HepG2 (cell line): Measurements from ENCODE around the gene CXADR. TPM values are rescaled to one million over a fixed set of nuclear protein-coding genes. Genes with fewer than 3 reads are reported as not detected.
A peak's percentile ranks its signal among the peaks of the same experiment; 100 is the strongest.

Experiments used
- ATAC-seq: fragments of 200-7000 bp; cut with Tn5 transposase; 3 replicates; pipeline ENCODE4 v1.9.1; 2020; ENCODE audit warnings: mild to moderate bottlenecking, moderate library complexity
- BruUV-seq: library from RNA; stranded (reverse); fragments of 400-500 nt; replicated peaks from 2 replicates; lab custom pipeline; 2021; lab: Mats Ljungman, UMichigan
- CTCF ChIA-PET: fragments of 300-600 bp; formaldehyde crosslinking; extraction: SDS; loops from one replicate; lab custom pipeline; 2021; ENCODE audit warnings: low total read pairs, inconsistent platforms, low intra/inter-chr PET ratio; lab: Yijun Ruan, JAX
- POLR2A ChIA-PET: fragments of 350-600 bp; sonication (Branson Sonifier 250); formaldehyde crosslinking; loops from one replicate; lab custom pipeline; 2020; ENCODE audit warnings: antibody characterized with exemption, inconsistent platforms; lab: Yijun Ruan, JAX
- DNase-seq: peaks from one replicate; pipeline ENCODE4 v3.0.0-alpha.2; 2015; ENCODE audit warnings: low spot score
- FAIRE-seq: peaks from 3 replicates; lab custom pipeline; 2011; peaks lifted over from hg19 to GRCh38; lab: Jason Lieb, UNC
- H2AFZ ChIP-seq: one replicate; pipeline ENCODE4 v1.6.1; 2011; ENCODE audit warnings: low read length, inconsistent platforms
- H3K27ac ChIP-seq: fragments of 300-600 bp; 3 replicates; pipeline ENCODE4 v1.8.0; 2011; ENCODE audit warnings: mixed run types, mild to moderate bottlenecking, mixed read lengths, low read length, inconsistent platforms; ENCODE audit not compliant: insufficient read depth; ENCODE audit errors: extremely low read length
- H3K27me3 ChIP-seq, 2 experiments: fragments of 200-600 bp in 1 of 2; 2 replicates in 1 of 2; 3 replicates in 1 of 2; pipeline versions ENCODE4 v1.6.0 to v1.8.0; 2011; ENCODE audit warnings: low read length in 2 of 2, mild to moderate bottlenecking in 2 of 2, moderate library complexity in 2 of 2, inconsistent platforms in 1 of 2; ENCODE audit not compliant: insufficient read depth in 2 of 2, control insufficient read depth in 1 of 2
- H3K36me3 ChIP-seq, 2 experiments: fragments of 200-600 bp in 1 of 2; replicated peaks in 1 of 2; 2 replicates in 1 of 2; 3 replicates in 1 of 2; pipeline versions ENCODE4 v1.5.1 to v1.8.0; 2011; ENCODE audit warnings: low read length in 2 of 2, inconsistent platforms in 1 of 2; ENCODE audit not compliant: insufficient read depth in 2 of 2, control insufficient read depth in 1 of 2
- H3K4me1 ChIP-seq: 2 replicates; pipeline ENCODE4 v1.5.1; 2012; ENCODE audit warnings: low read length, inconsistent platforms; ENCODE audit not compliant: insufficient read depth
- H3K4me2 ChIP-seq: 2 replicates; pipeline ENCODE4 v1.6.0; 2011; ENCODE audit warnings: low read depth, low read length, inconsistent platforms
- H3K4me3 ChIP-seq, 3 experiments: fragments of 200-600 bp in 1 of 3; sonication (generic), shearing (Covaris generic) in 1 of 3; replicated peaks in 1 of 3; 2 replicates each; pipeline ENCODE4 v1.5.1; 2011 to 2016; ENCODE audit warnings: low read length in 3 of 3, inconsistent platforms in 2 of 3, low read depth in 2 of 3, mild to moderate bottlenecking in 2 of 3, control low read depth in 1 of 3, mixed read lengths in 1 of 3; ENCODE audit not compliant: insufficient read depth in 1 of 3
- H3K79me2 ChIP-seq: one replicate; pipeline ENCODE4 v1.6.1; 2011; ENCODE audit warnings: low read length, inconsistent platforms; ENCODE audit not compliant: insufficient read depth
- H3K9ac ChIP-seq: 2 replicates; pipeline ENCODE4 v1.6.0; 2011; ENCODE audit warnings: mild to moderate bottlenecking, low read depth, low read length, inconsistent platforms; ENCODE audit not compliant: insufficient read depth
- H3K9me3 ChIP-seq: 2 replicates; pipeline ENCODE4 v1.5.1; 2012; ENCODE audit warnings: mild to moderate bottlenecking, low read length
- H4K20me1 ChIP-seq: 2 replicates; pipeline ENCODE4 v1.6.0; 2011; ENCODE audit warnings: inconsistent platforms, mild to moderate bottlenecking, low read length, moderate library complexity; ENCODE audit not compliant: insufficient read depth
- ARNTL ChIP-seq: sonication (generic); formaldehyde crosslinking; IDR thresholded peaks from 2 replicates; pipeline ENCODE4 v1.4.0; 2020; ENCODE audit warnings: mild to moderate bottlenecking, missing genetic modification reagents
- DBP ChIP-seq: sonication (generic); formaldehyde crosslinking; IDR thresholded peaks from 2 replicates; pipeline ENCODE4 v1.4.0; 2020; ENCODE audit warnings: missing genetic modification reagents; ENCODE audit errors: not compliant biosample characterization
- FOXP4 ChIP-seq: sonication (generic); formaldehyde crosslinking; IDR thresholded peaks from 2 replicates; pipeline ENCODE4 v1.4.0; 2020; ENCODE audit warnings: missing genetic modification reagents
- TRAFD1 ChIP-seq: sonication (generic); formaldehyde crosslinking; IDR thresholded peaks from 2 replicates; pipeline ENCODE4 v1.5.1; 2020; ENCODE audit warnings: missing genetic modification reagents, mild to moderate bottlenecking, borderline replicate concordance
- ZFP36L1 ChIP-seq: sonication (generic); formaldehyde crosslinking; IDR thresholded peaks from 2 replicates; pipeline ENCODE4 v1.8.0; 2022; ENCODE audit warnings: mild to moderate bottlenecking, missing genetic modification reagents, moderate library complexity
- ZNF18 ChIP-seq: sonication (generic); formaldehyde crosslinking; IDR thresholded peaks from 2 replicates; pipeline ENCODE4 v1.8.0; 2022; ENCODE audit warnings: mild to moderate bottlenecking, missing genetic modification reagents; ENCODE audit not compliant: insufficient replicate concordance
- ZNF263 ChIP-seq: sonication (generic); formaldehyde crosslinking; IDR thresholded peaks from 2 replicates; pipeline ENCODE4 v1.4.0; 2020; ENCODE audit warnings: missing genetic modification reagents
- ZNF282 ChIP-seq: fragments of 450-650 bp; IDR thresholded peaks from 2 replicates; pipeline ENCODE4 v1.6.1; 2018; ENCODE audit not compliant: partially characterized antibody
- ZNF34 ChIP-seq: sonication (generic); formaldehyde crosslinking; IDR thresholded peaks from 2 replicates; pipeline ENCODE4 v1.4.0; 2020; ENCODE audit warnings: mild to moderate bottlenecking, missing genetic modification reagents, borderline replicate concordance
- WGBS: methylation state at CpG from one replicate; pipeline ENCODE4 v1.1.6; 2017; ENCODE audit warnings: low lambda C conversion rate; 5-methylcytosine and 5-hydroxymethylcytosine counted together
- in situ Hi-C: cut with HindIII; loops from 2 replicates; pipeline ENCODE4 v1.10.0; 2017; ENCODE audit warnings: low pct_unique_long_range_greater_than_20kb; ENCODE audit not compliant: extremely low pct_ligation_motif_present
- intact Hi-C: fragments of 100-400 bp; cut with micrococcal nuclease; formaldehyde crosslinking; loops from one replicate; pipeline ENCODE4 v1.10.0; 2022; ENCODE audit not compliant: unreplicated experiment
- polyA plus RNA-seq, 8 experiments: library from polyadenylated mRNA; depleted of rRNA in 3 of 8; stranded (reverse) in 7 of 8; unstranded in 1 of 8; fragments of >200 nt; fragmentation: Illumina TruSeq in 4 of 8; extraction: Trizol in 4 of 8; gene quantifications; 2 replicates each; pipeline versions ENCODE4 v1.2.1 to v1.2.3, GENCODE V29; 2011 to 2016; ENCODE audit warnings: low read depth in 4 of 8, missing spikeins in 1 of 8, mixed read lengths in 1 of 8; ENCODE audit not compliant: insufficient read depth in 1 of 8
- total RNA-seq, 5 experiments: library from RNA; depleted of rRNA; stranded (reverse); fragments of >200 nt; fragmentation: Illumina TruSeq; extraction: Trizol; gene quantifications; 2 replicates each; pipeline ENCODE4 v1.2.3, GENCODE V29; 2016; ENCODE audit warnings: low read depth in 1 of 5
- TF ChIP-seq, protein P1 (sequence below): sonication (generic); formaldehyde crosslinking; IDR thresholded peaks from 2 replicates; pipeline ENCODE4 v1.8.1; 2023; ENCODE audit warnings: missing genetic modification reagents, mild to moderate bottlenecking, borderline replicate concordance
- TF ChIP-seq, protein P2 (sequence below): sonication (generic); formaldehyde crosslinking; conservative IDR thresholded peaks from 2 replicates; pipeline ENCODE4 v1.8.0; 2022; ENCODE audit warnings: mild to moderate bottlenecking, moderate library complexity, missing genetic modification reagents

The CXADR gene
- total and polyA plus RNA-seq, 2 of the 13 experiments (the other 11 are each of a cell fraction or from before 2014, with no cell fraction given): 86.8 to 110 TPM

- no peak for TF ChIP-seq FOXP4
- TF ChIP-seq, protein P1, sequence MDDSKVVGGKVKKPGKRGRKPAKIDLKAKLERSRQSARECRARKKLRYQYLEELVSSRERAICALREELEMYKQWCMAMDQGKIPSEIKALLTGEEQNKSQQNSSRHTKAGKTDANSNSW (CRISPR knock-in tag): no peak
- TF ChIP-seq ZNF263 (CRISPR knock-in tag): no peak
- no peak for TF ChIP-seq ZNF282
- TF ChIP-seq ZNF34: no peak
- TF ChIP-seq, protein P2, sequence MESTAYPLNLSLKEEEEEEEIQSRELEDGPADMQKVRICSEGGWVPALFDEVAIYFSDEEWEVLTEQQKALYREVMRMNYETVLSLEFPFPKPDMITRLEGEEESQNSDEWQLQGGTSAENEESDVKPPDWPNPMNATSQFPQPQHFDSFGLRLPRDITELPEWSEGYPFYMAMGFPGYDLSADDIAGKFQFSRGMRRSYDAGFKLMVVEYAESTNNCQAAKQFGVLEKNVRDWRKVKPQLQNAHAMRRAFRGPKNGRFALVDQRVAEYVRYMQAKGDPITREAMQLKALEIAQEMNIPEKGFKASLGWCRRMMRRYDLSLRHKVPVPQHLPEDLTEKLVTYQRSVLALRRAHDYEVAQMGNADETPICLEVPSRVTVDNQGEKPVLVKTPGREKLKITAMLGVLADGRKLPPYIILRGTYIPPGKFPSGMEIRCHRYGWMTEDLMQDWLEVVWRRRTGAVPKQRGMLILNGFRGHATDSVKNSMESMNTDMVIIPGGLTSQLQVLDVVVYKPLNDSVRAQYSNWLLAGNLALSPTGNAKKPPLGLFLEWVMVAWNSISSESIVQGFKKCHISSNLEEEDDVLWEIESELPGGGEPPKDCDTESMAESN: no peak
- TF ChIP-seq, all 625 proteins: peak for 0
Measured at GRCh38 chr21:17507591-17507990, 5.3 kb upstream of the CXADR start (continued).

DNA sequence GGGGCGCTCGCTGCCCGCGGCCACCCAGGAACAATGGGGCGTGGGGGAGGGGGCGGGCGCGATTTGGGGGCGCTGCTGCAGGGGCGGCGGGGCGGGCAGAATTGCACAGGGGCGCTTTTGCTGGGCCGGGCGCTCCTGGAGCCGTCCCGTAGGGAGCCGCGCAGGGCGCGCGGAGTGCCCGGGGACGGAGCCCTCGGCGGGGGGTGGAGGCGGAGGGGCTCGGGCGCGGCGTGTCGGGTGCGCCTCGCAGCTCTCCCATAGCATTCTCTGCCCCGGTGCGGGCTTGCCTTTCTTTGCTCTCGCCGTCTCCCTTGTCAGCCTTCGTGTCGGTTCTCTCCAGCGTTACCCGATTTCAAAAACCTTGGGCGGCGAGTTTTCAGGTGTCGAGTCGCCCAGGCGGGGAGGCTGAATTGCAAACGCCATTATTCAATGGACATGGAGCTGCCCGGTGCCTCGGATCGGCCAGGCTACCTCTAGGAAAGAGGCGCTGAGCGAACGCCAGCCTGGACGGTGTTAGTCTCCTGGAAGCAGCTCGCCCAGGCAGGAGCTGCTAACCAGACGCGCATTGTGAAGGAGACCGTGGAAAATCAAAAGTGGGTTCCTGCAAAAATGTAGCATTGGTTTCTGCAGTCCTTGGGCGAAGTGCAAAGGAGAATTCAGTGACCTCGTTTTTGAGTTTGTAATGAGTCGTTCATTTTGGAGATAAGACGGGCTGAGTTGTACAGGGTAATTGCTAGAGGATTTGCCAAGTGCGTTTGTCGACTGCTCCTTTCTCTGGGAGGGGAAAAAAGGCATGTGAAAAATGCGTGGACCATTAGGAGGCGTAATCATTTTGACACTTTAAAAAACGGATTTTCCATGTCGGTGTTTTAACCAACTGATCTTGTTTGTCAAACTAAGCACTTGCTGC is 626 bp downstream of the CXADR start:
- Histone ChIP-seq H3K27ac (peak overlapping the region; percentile 90), H3K4me1 (peaks cover 61% of the 10 kb centered on the region), H3K9ac (peak overlapping the region; percentile 86), H3K4me3 (peak overlapping the region; percentile 85 to 96 (median 92)), H3K36me3 (0 out of 5 replicates have a peak, but pooled peaks cover 0 to 7% of the 10 kb centered on the region in 2 experiments), H3K4me2 (peak overlapping the region; percentile 83), H3K9me3 (no peaks in the 10 kb centered on the region), H3K27me3 (no peaks in the 10 kb centered on the region; a peak in 1 of 5 replicates), H3K79me2 (peaks cover 60% of the 10 kb centered on the region), H4K20me1 (peaks cover 19% of the 10 kb centered on the region), H2AFZ (no peak overlapping the region)
- 2% methylated on average over 22 of the region's 69 CpGs for WGBS
- in situ Hi-C loops (no loop called here), intact Hi-C loops (loop anchor here (1.0 to 2.0 kb wide), 2 partner anchors 13 to 41 kb away; no protein-coding TSS in a partner anchor)
- ChIA-PET CTCF (no interaction called here), POLR2A (interaction anchor here (1.0 to 4.8 kb wide), 11 partner anchors 9 to 72 kb away, joined by 3 to 59 read pairs (median 17); no protein-coding TSS in a partner anchor)
- BruUV-seq: no TSS peak
- peak; percentile 16 for DNase-seq
- ATAC-seq: peak; percentile 65
- no peak for FAIRE-seq
- TF ChIP-seq ZNF18 (CRISPR knock-in tag) (peak; percentile 9), DBP (CRISPR knock-in tag) (no peak), TRAFD1 (CRISPR knock-in tag) (no peak), ZFP36L1 (CRISPR knock-in tag) (0 out of 2 replicates have a peak, but pooled peaks have one; percentile 35), ARNTL (CRISPR knock-in tag) (0 out of 2 replicates have a peak, but pooled peaks have one; percentile 6)
